Activated CD4-positive, alpha-beta memory T cell treated with anti-CD3 and anti-CD28 coated beads for 36 hours (primary cell): Measurements from ENCODE around the gene RAD51B. TPM values are rescaled to one million over a fixed set of nuclear protein-coding genes. Genes with fewer than 3 reads are reported as not detected.

Source experiments
- CTCF ChIA-PET: fragments of 350-600 bp; sonication (Branson Sonifier 250); formaldehyde crosslinking; loops from one replicate; lab custom pipeline; 2021; ENCODE audit warnings: antibody characterized with exemption, inconsistent platforms; lab: Charles Lee
- POLR2A ChIA-PET: fragments of 350-600 bp; sonication (Branson Sonifier 250); formaldehyde crosslinking; loops from one replicate; lab custom pipeline; 2021; ENCODE audit warnings: antibody characterized with exemption; lab: Charles Lee
- DNase-seq: peaks from one replicate; pipeline ENCODE4 v3.0.0-alpha.2; 2020
- H3K27ac Mint-ChIP-seq: one replicate; pipeline ENCODE4 v1.8.0; 2021; ENCODE audit warnings: mixed read lengths
- H3K27me3 Mint-ChIP-seq: one replicate; pipeline ENCODE4 v1.8.0; 2021; ENCODE audit warnings: mixed read lengths
- H3K36me3 Mint-ChIP-seq: one replicate; pipeline ENCODE4 v1.8.0; 2021; ENCODE audit warnings: mixed read lengths
- H3K4me1 Mint-ChIP-seq: one replicate; pipeline ENCODE4 v1.8.0; 2021; ENCODE audit warnings: low read depth, mixed read lengths
- H3K4me3 Mint-ChIP-seq: one replicate; pipeline ENCODE4 v1.8.0; 2021; ENCODE audit warnings: mild to moderate bottlenecking, mixed read lengths
- H3K9me3 Mint-ChIP-seq: one replicate; pipeline ENCODE4 v1.8.0; 2021; ENCODE audit warnings: mixed read lengths
- intact Hi-C: fragments of 100-400 bp; cut with micrococcal nuclease; formaldehyde crosslinking; loops from one replicate; pipeline ENCODE4 v1.15.1; 2023
- total RNA-seq, 2 experiments: library from RNA; stranded (reverse); gene quantifications; one replicate each; pipeline ENCODE4 v1.2.3, GENCODE V29; 2021

Gene RAD51B
- total RNA-seq, 2 experiments from 2014 or later, result 32.3 to 34.3 TPM

DNA sequence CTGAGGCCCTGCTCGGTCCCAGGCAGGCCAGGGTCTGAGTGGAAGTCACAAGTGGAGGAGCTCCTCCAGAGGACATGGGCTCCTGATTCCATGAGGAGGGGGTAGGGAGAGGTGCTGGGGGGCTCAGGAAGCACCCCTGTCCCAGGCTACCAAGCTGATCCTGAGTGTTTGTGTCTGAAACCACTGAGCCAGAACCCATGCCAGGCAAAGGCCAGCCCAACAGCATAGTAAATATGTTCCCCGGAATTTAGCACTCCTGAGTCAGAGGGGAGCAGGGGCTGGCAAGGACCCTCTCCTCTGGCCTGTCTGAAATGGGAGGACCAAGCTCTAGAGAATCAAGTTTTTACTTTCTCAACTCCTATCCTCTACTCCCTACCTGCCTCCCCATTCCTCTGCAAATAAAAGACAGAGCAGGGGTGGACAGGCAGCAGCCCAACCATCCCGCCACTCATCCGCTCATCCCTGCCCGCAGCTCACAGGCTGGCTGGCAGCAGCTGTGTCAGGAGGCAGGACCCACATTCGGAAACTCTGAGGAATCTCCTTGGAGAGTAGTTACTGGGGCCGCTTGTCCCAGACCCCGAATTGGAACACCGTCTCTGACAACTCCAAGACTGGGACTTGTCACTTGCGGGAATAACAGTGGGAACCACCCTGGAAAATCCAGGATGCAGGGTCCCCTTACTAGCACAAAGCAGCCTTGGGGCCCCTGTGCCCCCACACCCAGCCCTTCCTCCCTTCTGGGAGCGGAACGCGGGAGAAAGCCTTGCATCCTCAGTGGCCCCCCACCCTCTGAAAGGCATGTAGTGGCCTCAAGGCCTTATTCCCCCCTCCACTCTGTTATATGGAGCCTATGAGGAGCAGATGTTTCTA lies 870.7 kb downstream of the RAD51B start:
- ChIA-PET POLR2A (no interaction called here), CTCF (no interaction called here)
- H3K4me3 Mint-ChIP-seq, result no peak overlapping the region
- intact Hi-C loops, result no loop called here
- H3K27ac Mint-ChIP-seq, result no peak overlapping the region
- H3K36me3 Mint-ChIP-seq, result no peaks in the 10 kb centered on the region
- H3K9me3 Mint-ChIP-seq, result no peaks in the 10 kb centered on the region
- no peak for DNase-seq
- H3K27me3 Mint-ChIP-seq, result no peaks in the 10 kb centered on the region
- peaks cover 25% of the 10 kb centered on the region for H3K4me1 Mint-ChIP-seq

DNA sequence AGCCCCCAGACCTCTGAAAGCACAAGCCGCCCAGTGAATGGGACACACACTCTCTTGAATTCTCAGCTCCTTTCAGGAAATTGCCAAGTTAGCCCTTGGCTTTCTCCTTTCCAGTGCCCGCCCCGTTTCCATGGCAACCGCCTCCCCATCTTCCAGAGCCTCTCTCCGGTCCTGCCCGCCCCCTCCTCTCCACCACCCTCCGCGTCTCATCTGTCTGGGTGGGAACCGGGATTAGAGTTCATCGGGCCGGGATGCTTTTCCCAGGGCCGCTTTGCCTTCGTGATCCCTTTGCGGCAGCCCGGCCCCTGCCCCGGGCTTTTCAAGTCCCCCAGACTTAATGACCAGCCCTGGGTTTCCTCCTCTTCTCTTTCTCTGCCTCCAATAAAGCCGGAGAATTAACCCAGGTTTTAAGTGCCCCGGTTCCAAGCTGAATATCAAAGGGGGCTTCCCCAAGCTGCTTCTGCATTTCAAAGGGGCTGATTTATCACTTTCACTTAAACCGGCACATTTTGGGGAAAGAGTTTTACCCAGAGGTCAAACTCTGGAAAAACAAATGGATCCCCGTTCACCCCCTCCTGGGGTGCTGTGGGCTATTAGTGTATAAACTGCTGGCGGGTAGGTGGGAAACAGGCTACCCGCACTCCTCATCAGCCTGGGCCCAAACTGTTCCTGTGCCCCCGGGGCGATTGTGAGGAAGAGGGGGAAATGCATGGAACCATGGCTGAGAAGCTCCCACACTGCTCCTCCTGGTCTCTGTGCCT lies 871.6 kb downstream of the RAD51B start:
- no peak overlapping the region for H3K27ac Mint-ChIP-seq
- intact Hi-C loops, result no loop called here
- ChIA-PET CTCF (interaction anchor here (0.9 kb wide), 1 partner anchor 125 kb away, joined by 3 read pairs; no protein-coding TSS in a partner anchor), POLR2A (no interaction called here)
- no peaks in the 10 kb centered on the region for H3K27me3 Mint-ChIP-seq
- peaks cover 24% of the 10 kb centered on the region for H3K4me1 Mint-ChIP-seq
- no peaks in the 10 kb centered on the region for H3K9me3 Mint-ChIP-seq
- H3K4me3 Mint-ChIP-seq, result no peak overlapping the region
- DNase-seq, result no peak
- H3K36me3 Mint-ChIP-seq, result no peaks in the 10 kb centered on the region

DNA sequence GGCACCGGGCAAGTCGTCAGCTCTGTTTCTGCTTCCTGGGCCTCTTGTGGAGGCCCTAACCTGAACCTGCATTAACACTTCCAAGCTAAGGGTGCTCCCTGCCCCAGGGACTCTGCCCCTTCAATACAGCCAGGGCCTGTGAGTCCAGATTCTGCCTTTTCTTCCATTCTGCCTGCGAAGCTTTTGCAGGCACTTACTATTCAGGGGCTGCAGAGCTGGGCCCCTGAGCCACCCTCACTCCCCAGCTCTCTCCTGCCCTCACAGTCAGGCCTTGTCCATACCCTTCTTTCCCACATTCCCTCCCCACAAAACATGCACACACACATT lies 872.2 kb downstream of the RAD51B start:
- H3K9me3 Mint-ChIP-seq, result no peaks in the 10 kb centered on the region
- no peak overlapping the region for H3K4me3 Mint-ChIP-seq
- DNase-seq, result no peak
- H3K27me3 Mint-ChIP-seq, result no peaks in the 10 kb centered on the region
- H3K36me3 Mint-ChIP-seq, result no peaks in the 10 kb centered on the region
- POLR2A ChIA-PET, result no interaction called here
- H3K4me1 Mint-ChIP-seq, result peaks cover 20% of the 10 kb centered on the region
- no peak overlapping the region for H3K27ac Mint-ChIP-seq
- intact Hi-C loops, result no loop called here
- CTCF ChIA-PET, result interaction anchor here (0.9 kb wide), 1 partner anchor 125 kb away, joined by 3 read pairs; no protein-coding TSS in a partner anchor

DNA sequence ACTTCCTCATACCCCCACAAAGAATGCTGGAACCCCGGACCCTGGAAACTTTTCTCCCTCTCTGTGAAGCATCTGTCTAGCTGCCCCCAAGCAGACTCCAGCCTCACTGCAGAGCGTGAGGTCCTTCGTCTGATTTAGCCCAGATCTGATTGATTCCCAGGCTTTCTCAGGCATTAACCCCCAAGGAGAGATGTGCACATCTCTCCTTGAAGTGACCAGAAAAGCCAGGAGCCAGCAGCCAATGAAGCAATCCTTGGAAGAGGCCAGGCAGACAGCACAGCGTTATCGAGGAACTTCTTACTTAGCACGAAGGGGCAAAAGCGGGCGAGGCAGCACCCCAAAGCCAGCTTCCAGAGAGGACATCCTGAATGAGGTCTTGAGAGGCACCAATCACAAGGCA lies 872.6 kb downstream of the RAD51B start:
- Mint-ChIP-seq H3K4me1 (peaks cover 17% of the 10 kb centered on the region), H3K27me3 (no peaks in the 10 kb centered on the region), H3K9me3 (no peaks in the 10 kb centered on the region), H3K27ac (no peak overlapping the region), H3K4me3 (no peak overlapping the region), H3K36me3 (no peaks in the 10 kb centered on the region)
- POLR2A ChIA-PET, result no interaction called here
- intact Hi-C loops, result no loop called here
- no peak for DNase-seq
- CTCF ChIA-PET, result interaction anchor here (0.9 kb wide), 1 partner anchor 124 kb away, joined by 3 read pairs; no protein-coding TSS in a partner anchor

DNA sequence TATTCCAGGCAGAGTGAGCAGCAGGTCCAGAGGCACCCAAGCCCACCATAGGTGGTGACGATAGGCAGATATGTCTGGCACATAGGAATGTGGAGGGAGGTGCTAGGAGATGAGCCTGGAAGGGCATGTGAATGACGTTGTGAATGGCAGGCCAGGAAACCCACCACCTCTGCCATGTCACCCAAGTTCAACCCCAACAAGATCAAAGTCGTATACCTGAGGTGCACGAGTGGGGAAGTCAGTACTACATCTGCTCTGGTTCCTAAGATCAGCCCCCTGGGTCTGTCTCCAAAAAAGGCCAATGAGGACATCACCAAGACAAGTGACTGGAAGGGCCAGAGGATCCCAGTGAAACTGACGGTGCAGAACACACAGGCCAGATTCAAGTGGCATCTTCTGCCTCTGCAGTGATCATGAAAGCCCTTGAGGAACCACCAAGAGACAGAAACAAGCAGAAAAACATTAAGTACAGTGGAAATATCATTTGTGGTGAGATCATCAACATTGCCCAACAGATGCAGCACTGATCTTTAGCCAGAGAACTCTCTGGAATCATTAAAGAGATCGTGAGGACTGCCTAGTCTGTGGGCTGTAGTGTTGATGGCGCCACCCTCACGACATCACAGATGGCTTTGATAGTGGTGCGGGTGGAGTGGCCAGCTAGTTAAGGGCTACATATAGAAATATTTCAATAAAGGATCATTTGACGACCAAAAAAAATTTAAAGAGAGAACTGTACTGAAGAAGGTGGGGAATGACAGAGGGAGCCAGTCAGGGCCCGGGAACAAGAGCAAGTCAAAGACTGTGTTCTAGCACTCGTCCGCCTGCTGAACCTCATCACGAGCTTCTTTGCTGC lies 873.6 kb downstream of the RAD51B start:
- H3K4me3 Mint-ChIP-seq, result no peak overlapping the region
- ChIA-PET POLR2A (interaction anchor here (0.9 to 2.8 kb wide), 3 partner anchors 8 to 29 kb away, joined by 3 to 14 read pairs (median 10); no protein-coding TSS in a partner anchor), CTCF (no interaction called here)
- H3K27me3 Mint-ChIP-seq, result no peaks in the 10 kb centered on the region
- no peaks in the 10 kb centered on the region for H3K36me3 Mint-ChIP-seq
- H3K9me3 Mint-ChIP-seq, result no peaks in the 10 kb centered on the region
- H3K4me1 Mint-ChIP-seq, result peaks cover 17% of the 10 kb centered on the region
- H3K27ac Mint-ChIP-seq, result no peak overlapping the region
- intact Hi-C loops, result no loop called here
- DNase-seq, result no peak

DNA sequence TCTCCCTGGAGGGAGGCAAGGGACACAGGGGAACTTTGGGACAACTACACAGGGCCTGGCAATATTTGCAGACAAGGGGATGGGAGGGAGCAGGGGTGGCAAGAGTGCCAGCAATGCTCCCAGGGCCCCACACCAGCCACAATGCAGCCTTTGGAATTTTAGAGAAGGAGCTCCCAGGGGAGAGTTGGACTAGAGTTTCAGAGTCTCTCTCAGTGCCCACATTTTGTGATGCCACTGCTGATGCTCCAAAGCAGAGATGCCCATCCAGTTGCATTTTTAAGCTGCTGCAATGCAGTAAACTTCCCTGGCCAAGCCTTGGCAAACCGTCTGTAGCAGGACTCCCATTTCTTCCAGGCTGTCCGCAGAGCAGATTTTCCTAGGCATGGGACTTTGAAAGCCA lies 874.3 kb downstream of the RAD51B start:
- intact Hi-C loops, result loop anchor here (2.0 kb wide), 1 partner anchor 21 kb away; no protein-coding TSS in a partner anchor
- Mint-ChIP-seq H3K36me3 (no peaks in the 10 kb centered on the region), H3K4me3 (no peak overlapping the region), H3K9me3 (no peaks in the 10 kb centered on the region), H3K4me1 (peaks cover 17% of the 10 kb centered on the region), H3K27me3 (no peaks in the 10 kb centered on the region), H3K27ac (no peak overlapping the region)
- CTCF ChIA-PET, result no interaction called here
- POLR2A ChIA-PET, result interaction anchor here (0.9 to 2.8 kb wide), 3 partner anchors 9 to 30 kb away, joined by 3 to 14 read pairs (median 10); no protein-coding TSS in a partner anchor
- no peak for DNase-seq

DNA sequence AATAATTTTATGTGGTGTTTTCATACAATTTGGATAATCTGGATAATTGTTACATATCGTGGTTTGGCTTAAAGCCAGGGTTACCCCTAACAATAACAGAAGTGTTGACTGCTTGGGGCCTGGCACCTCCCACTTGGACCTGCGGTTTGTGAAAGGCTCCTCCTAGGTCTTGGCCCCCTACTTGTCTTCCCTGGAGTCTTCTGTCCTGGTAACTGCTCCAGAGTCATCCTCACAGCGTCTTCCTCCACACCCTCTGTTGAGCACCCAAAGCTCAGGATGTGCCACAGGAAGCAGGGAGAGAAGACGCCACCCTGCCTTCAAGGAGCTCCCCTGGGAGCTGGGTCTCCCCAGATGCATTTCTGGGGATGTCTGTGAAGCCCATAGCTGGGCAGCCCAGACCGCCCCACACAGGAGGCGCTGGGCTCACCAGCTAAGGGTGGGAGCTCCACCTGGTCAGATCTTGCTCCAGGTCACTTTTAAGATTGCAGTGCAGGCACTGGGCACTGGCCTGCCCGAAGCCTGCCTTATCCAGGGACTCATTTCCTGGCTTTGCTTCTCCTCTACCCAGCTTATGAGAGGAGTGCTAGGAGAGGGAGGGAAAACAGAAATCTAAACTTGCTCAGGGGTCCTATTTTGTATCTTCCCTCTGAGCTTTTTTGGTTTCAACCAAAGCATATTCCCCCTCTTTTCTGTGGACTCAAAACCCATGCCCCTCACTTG lies 875.1 kb downstream of the RAD51B start:
- POLR2A ChIA-PET, result interaction anchor here (0.6 to 2.8 kb wide), 3 partner anchors 9 to 95 kb away, joined by 3 to 14 read pairs (median 10); no protein-coding TSS in a partner anchor
- CTCF ChIA-PET, result interaction anchor here (1.5 kb wide), 1 partner anchor 25 kb away, joined by 3 read pairs; no protein-coding TSS in a partner anchor
- intact Hi-C loops, result loop anchor here (2.0 to 5.0 kb wide), 2 partner anchors 20 to 32 kb away; no protein-coding TSS in a partner anchor
- Mint-ChIP-seq H3K27me3 (no peaks in the 10 kb centered on the region), H3K4me3 (no peak overlapping the region), H3K4me1 (peaks cover 17% of the 10 kb centered on the region), H3K27ac (peak overlapping the region; percentile 55), H3K9me3 (no peaks in the 10 kb centered on the region), H3K36me3 (no peaks in the 10 kb centered on the region)
- no peak for DNase-seq

DNA sequence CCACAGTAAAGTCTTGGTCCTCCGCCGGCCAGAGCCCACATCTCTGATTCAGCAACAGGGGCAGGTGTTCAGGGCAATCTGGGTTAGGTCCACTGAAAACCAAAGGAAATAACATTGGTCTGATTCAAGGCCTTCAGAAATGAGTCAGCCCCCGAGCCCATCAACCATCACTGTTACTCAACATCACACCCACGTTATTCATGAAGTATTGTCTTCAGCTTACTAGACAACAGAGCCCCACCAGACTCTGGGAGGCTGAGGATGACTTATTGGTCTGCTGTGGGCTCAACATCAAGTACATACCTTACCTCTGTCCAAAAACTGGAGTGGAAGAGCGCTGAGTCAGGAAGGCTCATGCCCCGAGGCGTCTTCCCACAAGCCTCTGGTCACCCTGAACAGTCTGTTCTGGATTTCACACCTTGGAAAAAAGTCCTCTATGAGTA lies 875.8 kb downstream of the RAD51B start:
- Mint-ChIP-seq H3K27me3 (no peaks in the 10 kb centered on the region), H3K4me1 (peaks cover 17% of the 10 kb centered on the region), H3K4me3 (no peak overlapping the region), H3K9me3 (no peaks in the 10 kb centered on the region), H3K36me3 (no peaks in the 10 kb centered on the region), H3K27ac (peak overlapping the region; percentile 55)
- intact Hi-C loops, result loop anchor here (2.0 to 5.0 kb wide), 2 partner anchors 19 to 33 kb away; no protein-coding TSS in a partner anchor
- POLR2A ChIA-PET, result interaction anchor here (0.5 to 2.8 kb wide), 4 partner anchors 10 to 95 kb away, joined by 3 to 14 read pairs (median 6); no protein-coding TSS in a partner anchor
- DNase-seq, result peak; percentile 72
- CTCF ChIA-PET, result interaction anchor here (1.5 kb wide), 1 partner anchor 24 kb away, joined by 3 read pairs; no protein-coding TSS in a partner anchor

DNA sequence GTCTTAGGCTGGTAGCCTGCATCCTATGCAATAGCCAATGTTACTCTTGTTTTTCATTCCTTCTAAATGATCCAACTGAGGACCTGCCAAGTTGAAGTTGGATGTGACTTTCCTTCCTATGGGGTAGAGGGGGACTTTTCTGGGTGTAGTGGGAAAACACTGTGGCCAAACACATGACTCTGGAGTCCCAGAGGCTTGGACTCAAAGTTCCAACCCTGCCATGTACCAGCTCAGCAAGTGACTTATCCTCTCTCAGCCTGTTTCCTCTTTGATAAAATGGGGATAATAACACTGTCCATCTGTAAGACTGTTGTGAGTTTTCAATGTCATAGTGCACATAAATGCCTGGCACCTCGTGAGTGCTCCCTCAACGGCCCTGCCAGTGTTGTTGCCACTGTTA lies 876.3 kb downstream of the RAD51B start:
- peaks cover 4% of the 10 kb centered on the region for H3K9me3 Mint-ChIP-seq
- peak overlapping the region; percentile 55 for H3K27ac Mint-ChIP-seq

DNA sequence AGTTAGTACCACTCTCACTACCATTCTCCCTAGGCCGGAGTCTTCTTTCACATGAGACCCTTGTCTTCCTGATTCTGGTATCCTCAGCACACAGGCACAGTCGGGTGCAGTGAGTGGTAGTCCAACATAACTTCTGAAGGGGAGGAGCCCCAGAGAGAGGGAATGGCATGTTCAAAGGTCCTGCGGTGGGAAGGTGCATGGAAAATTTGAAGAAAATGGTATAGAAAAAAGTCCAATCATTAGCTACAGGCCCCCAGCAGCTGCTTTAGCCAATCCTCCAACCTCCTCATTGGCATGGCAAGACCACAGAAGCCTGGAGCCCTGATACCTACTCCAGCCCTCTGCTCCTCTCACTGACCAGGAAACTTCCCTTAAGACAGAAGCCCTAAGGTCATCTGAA lies 876.7 kb downstream of the RAD51B start:
- H3K4me1 Mint-ChIP-seq, result peaks cover 17% of the 10 kb centered on the region
- intact Hi-C loops, result loop anchor here (5.0 kb wide), 1 partner anchor 34 kb away; no protein-coding TSS in a partner anchor
- no peaks in the 10 kb centered on the region for H3K36me3 Mint-ChIP-seq
- H3K27ac Mint-ChIP-seq, result no peak overlapping the region
- no peak overlapping the region for H3K4me3 Mint-ChIP-seq
- ChIA-PET CTCF (no interaction called here), POLR2A (no interaction called here)
- H3K9me3 Mint-ChIP-seq, result peaks cover 6% of the 10 kb centered on the region
- no peaks in the 10 kb centered on the region for H3K27me3 Mint-ChIP-seq
- DNase-seq, result no peak

More for the DNA sequence above, 876.3 kb downstream of the RAD51B start:
- Mint-ChIP-seq H3K27me3 (no peaks in the 10 kb centered on the region), H3K4me1 (peaks cover 17% of the 10 kb centered on the region), H3K4me3 (no peak overlapping the region), H3K36me3 (no peaks in the 10 kb centered on the region)
- intact Hi-C loops, result loop anchor here (2.0 to 5.0 kb wide), 2 partner anchors 19 to 34 kb away; no protein-coding TSS in a partner anchor
- POLR2A ChIA-PET, result interaction anchor here (0.5 to 2.8 kb wide), 3 partner anchors 11 to 32 kb away, joined by 3 to 14 read pairs (median 10); no protein-coding TSS in a partner anchor
- DNase-seq, result no peak
- CTCF ChIA-PET, result interaction anchor here (1.5 kb wide), 1 partner anchor 24 kb away, joined by 3 read pairs; no protein-coding TSS in a partner anchor
